Activated B cell treated with CpG ODN at 0.5 μM for 24 hours (primary cell): Measurements from ENCODE around the gene CCDC7. TPM values are rescaled to one million over a fixed set of nuclear protein-coding genes. Genes with fewer than 3 reads are reported as not detected.

Source experiments
- ATAC-seq: fragments of 200-7000 bp; cut with Tn5 transposase; one replicate; pipeline ENCODE4 v1.10.0; 2021; ENCODE audit warnings: low read depth, mild to moderate bottlenecking, moderate library complexity
- CTCF ChIA-PET: fragments of 350-600 bp; sonication (Branson Sonifier 250); formaldehyde crosslinking; loops from one replicate; lab custom pipeline; 2021; ENCODE audit warnings: antibody characterized with exemption; lab: Charles Lee
- POLR2A ChIA-PET: fragments of 350-600 bp; sonication (Branson Sonifier 250); formaldehyde crosslinking; loops from one replicate; lab custom pipeline; 2021; ENCODE audit warnings: antibody characterized with exemption; lab: Charles Lee
- DNase-seq: peaks from one replicate; pipeline ENCODE4 v3.0.0; 2022
- H3K27ac Mint-ChIP-seq: one replicate; pipeline ENCODE4 v1.8.0; 2020; ENCODE audit warnings: mixed read lengths
- H3K27me3 Mint-ChIP-seq: one replicate; pipeline ENCODE4 v1.8.0; 2021; ENCODE audit warnings: mixed read lengths
- H3K36me3 Mint-ChIP-seq: one replicate; pipeline ENCODE4 v1.8.0; 2021; ENCODE audit warnings: low read depth, mixed read lengths
- H3K4me1 Mint-ChIP-seq: one replicate; pipeline ENCODE4 v1.8.0; 2021; ENCODE audit warnings: mixed read lengths
- H3K4me3 Mint-ChIP-seq: one replicate; pipeline ENCODE4 v1.8.0; 2020; ENCODE audit warnings: mild to moderate bottlenecking, mixed read lengths
- H3K9me3 Mint-ChIP-seq: one replicate; pipeline ENCODE4 v1.8.0; 2020; ENCODE audit warnings: mixed read lengths
- intact Hi-C: fragments of 100-400 bp; cut with micrococcal nuclease; formaldehyde crosslinking; loops from one replicate; pipeline ENCODE4 v1.15.1; 2024
- total RNA-seq: library from RNA; stranded (reverse); gene quantifications from 2 replicates; pipeline ENCODE4 v1.2.3, GENCODE V29; 2022
- TF ChIP-seq, protein P1 (sequence below): fragments of 200-600 bp; IDR thresholded peaks from one replicate; pipeline ENCODE4 v1.8.0; 2022; ENCODE audit warnings: antibody characterized with exemption, mild to moderate bottlenecking

Gene CCDC7
- total RNA-seq, 1 donor from 2014 or later, result 20.0 TPM

DNA sequence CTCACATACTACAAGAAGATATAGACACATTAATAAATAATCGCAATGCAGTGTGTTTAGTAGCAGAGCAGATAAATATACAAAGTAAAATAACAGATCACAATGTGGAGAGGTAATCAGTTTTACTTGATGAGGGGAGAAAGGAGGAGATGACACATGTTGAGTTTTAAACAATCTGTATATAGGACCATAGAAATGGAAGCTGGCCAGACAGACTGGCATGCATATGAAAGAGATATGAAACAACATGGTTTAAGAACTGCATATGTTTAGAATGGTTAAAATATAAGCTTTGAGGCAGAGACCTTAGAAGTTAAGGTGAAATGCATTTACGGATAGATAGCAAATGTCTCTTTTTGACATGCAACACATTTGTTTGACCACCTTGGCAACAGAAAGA lies 19.8 kb upstream of the CCDC7 start:
- CTCF ChIA-PET, result no interaction called here
- H3K27ac Mint-ChIP-seq, result no peak overlapping the region

DNA sequence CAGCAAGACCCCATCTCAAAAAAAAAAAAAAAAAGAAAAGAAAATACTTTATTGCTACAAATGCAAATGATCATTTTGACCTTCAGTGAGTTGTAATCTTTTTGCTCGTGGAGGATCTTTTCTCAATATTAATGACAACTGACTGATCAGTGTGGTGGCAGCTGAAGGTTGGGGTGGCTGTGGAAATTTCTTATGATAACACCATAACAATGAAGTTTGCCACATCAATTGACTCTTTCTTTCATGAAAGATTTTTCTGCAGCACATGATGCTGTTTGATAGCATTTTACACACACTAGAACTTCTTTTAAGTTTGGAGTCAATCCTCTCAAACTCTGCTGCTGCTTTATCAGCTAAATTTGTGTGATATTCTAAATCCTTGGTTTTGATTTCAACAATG lies 12.4 kb upstream of the CCDC7 start:
- no peak overlapping the region for H3K27ac Mint-ChIP-seq

More for the DNA sequence above, 19.8 kb upstream of the CCDC7 start:
- Mint-ChIP-seq H3K4me1 (no peaks in the 10 kb centered on the region), H3K4me3 (no peak overlapping the region), H3K27me3 (peaks cover 26% of the 10 kb centered on the region), H3K36me3 (no peaks in the 10 kb centered on the region), H3K9me3 (peaks cover 20% of the 10 kb centered on the region)
- no peak for DNase-seq
- ATAC-seq, result no peak
- TF ChIP-seq, protein P1, sequence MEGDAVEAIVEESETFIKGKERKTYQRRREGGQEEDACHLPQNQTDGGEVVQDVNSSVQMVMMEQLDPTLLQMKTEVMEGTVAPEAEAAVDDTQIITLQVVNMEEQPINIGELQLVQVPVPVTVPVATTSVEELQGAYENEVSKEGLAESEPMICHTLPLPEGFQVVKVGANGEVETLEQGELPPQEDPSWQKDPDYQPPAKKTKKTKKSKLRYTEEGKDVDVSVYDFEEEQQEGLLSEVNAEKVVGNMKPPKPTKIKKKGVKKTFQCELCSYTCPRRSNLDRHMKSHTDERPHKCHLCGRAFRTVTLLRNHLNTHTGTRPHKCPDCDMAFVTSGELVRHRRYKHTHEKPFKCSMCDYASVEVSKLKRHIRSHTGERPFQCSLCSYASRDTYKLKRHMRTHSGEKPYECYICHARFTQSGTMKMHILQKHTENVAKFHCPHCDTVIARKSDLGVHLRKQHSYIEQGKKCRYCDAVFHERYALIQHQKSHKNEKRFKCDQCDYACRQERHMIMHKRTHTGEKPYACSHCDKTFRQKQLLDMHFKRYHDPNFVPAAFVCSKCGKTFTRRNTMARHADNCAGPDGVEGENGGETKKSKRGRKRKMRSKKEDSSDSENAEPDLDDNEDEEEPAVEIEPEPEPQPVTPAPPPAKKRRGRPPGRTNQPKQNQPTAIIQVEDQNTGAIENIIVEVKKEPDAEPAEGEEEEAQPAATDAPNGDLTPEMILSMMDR, result no peak
- intact Hi-C loops, result no loop called here
- POLR2A ChIA-PET, result no interaction called here

DNA sequence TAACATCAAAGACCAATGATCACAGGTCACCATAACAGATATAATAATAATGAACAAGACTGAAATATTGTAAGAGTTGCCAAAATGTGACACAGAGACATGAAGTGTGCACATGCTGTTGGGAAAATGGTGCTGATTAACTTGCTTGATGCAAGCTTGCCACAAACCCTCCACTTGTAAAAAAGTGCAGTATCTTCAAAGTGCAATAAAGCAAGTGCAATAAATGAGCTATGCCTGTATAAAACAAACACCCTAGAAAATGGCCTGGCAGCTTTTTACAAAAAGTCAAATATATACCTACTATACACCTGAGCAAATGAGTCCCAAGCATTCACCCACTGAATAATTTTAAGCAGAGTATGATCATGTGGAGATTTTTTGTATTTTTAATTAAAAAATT lies 9.7 kb upstream of the CCDC7 start:
- ChIA-PET CTCF (no interaction called here), POLR2A (no interaction called here)
- ATAC-seq, result no peak
- Mint-ChIP-seq H3K27me3 (peaks cover 33% of the 10 kb centered on the region), H3K9me3 (peaks cover 8% of the 10 kb centered on the region), H3K4me3 (no peak overlapping the region), H3K27ac (no peak overlapping the region), H3K4me1 (no peaks in the 10 kb centered on the region), H3K36me3 (no peaks in the 10 kb centered on the region)
- intact Hi-C loops, result no loop called here
- TF ChIP-seq, protein P1, result no peak
- no peak for DNase-seq

More for the DNA sequence above, 12.4 kb upstream of the CCDC7 start:
- TF ChIP-seq, protein P1, result no peak
- Mint-ChIP-seq H3K4me1 (no peaks in the 10 kb centered on the region), H3K27me3 (peaks cover 23% of the 10 kb centered on the region), H3K9me3 (peaks cover 11% of the 10 kb centered on the region), H3K36me3 (no peaks in the 10 kb centered on the region), H3K4me3 (no peak overlapping the region)
- intact Hi-C loops, result no loop called here
- ChIA-PET POLR2A (no interaction called here), CTCF (no interaction called here)
- no peak for ATAC-seq
- no peak for DNase-seq

DNA sequence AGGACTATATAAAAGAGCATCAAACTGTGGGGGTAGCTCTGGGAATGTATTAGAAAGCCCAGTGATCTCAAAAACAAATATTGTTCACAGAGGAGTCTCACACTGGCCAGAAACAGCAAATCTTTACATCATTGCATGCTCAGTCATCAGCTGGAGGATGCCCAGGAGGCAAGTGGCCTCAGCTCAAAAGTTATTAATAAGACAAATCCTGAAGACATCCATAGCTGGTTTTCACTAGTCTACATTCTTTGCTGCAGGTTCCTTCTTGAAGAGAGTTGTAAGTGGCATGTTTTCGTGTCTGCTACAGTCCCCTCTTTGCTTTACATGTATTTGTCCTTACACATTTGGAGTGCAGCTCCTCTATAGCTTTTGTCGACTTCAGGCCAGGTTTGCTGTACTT lies 8.6 kb upstream of the CCDC7 start:
- Mint-ChIP-seq H3K4me1 (no peaks in the 10 kb centered on the region), H3K27ac (no peak overlapping the region), H3K4me3 (no peak overlapping the region), H3K36me3 (no peaks in the 10 kb centered on the region), H3K9me3 (peaks cover 3% of the 10 kb centered on the region), H3K27me3 (peaks cover 34% of the 10 kb centered on the region)
- ATAC-seq (no peak), DNase-seq (no peak)
- intact Hi-C loops, result no loop called here
- ChIA-PET POLR2A (interaction anchor here (1.3 kb wide), 1 partner anchor 8 kb away, joined by 4 read pairs; no protein-coding TSS in a partner anchor), CTCF (no interaction called here)
- TF ChIP-seq, protein P1, result no peak

DNA sequence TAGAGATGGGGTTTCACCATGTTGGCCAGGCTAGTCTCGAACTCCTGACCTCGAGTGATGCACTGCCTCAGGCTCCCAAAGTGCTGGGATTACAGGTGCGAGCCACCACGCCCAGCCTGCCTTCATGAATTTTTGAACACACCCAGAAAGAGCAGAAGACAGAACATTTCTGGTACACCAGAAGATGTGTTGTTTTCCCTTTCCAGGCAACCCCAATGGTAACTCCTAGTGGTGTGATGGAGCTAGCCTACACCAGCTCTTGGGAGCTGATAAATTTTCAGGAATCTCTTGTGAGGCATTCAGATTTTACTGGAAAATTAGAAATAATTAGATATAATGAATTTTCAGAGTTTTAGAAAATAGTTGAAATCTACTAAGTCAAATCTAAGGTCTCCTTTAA lies 904 bp upstream of the CCDC7 start:
- POLR2A ChIA-PET, result interaction anchor here (0.6 to 1.7 kb wide), 12 partner anchors 8 to 1413 kb away, joined by 3 to 36 read pairs (median 3); partner anchors contain the start of gene ZNF438
- Mint-ChIP-seq H3K4me3 (peak overlapping the region; percentile 98), H3K27me3 (peaks cover 11% of the 10 kb centered on the region), H3K27ac (no peak overlapping the region), H3K9me3 (no peaks in the 10 kb centered on the region), H3K36me3 (peaks cover 4% of the 10 kb centered on the region), H3K4me1 (peaks cover 15% of the 10 kb centered on the region)
- CTCF ChIA-PET, result interaction anchor here (2.1 kb wide), 1 partner anchor 66 kb away, joined by 14 read pairs; no protein-coding TSS in a partner anchor
- intact Hi-C loops, result loop anchor here (5.0 to 10.0 kb wide), 2 partner anchors 518 to 1120 kb away; partner anchors contain the start of gene ARHGAP12
- DNase-seq (no peak), ATAC-seq (no peak)
- TF ChIP-seq, protein P1, result no peak
